PC-9 (cell line): Measurements from ENCODE around the gene RBP5. TPM values are rescaled to one million over a fixed set of nuclear protein-coding genes. Genes with fewer than 3 reads are reported as not detected.

Experiments used
- BruUV-seq: library from RNA; stranded (reverse); fragments of 400-500 nt; replicated peaks from 2 replicates; lab custom pipeline; 2021; lab: Mats Ljungman, UMichigan
- CTCF ChIA-PET: fragments of 300-600 bp; sonication (Branson Sonifier 250); formaldehyde crosslinking; loops from one replicate; lab custom pipeline; 2022; ENCODE audit warnings: antibody characterized with exemption; lab: Charles Lee
- POLR2A ChIA-PET: fragments of 300-600 bp; sonication (Branson Sonifier 250); formaldehyde crosslinking; loops from one replicate; lab custom pipeline; 2022; ENCODE audit warnings: antibody characterized with exemption; ENCODE audit not compliant: unreplicated experiment; lab: Charles Lee
- DNase-seq, 2 experiments: peaks; one replicate each; pipeline versions ENCODE4 v3.0.0 to v3.0.0-alpha.2; 2015 to 2022; ENCODE audit warnings: mixed read lengths in 1 of 2
- H2AFZ ChIP-seq: fragments of 200-600 bp; sonication (generic); 2 replicates; pipeline ENCODE4 v1.8.1; 2017; ENCODE audit warnings: antibody characterized with exemption
- H3F3A ChIP-seq: fragments of 200-600 bp; sonication (generic); 2 replicates; pipeline ENCODE4 v1.8.1; 2017; ENCODE audit warnings: antibody characterized with exemption, mild to moderate bottlenecking, low read depth; ENCODE audit not compliant: insufficient read depth
- H3K27ac ChIP-seq: fragments of 200-600 bp; sonication (generic); 2 replicates; pipeline ENCODE4 v1.6.1; 2016; ENCODE audit warnings: mixed run types
- H3K27me3 ChIP-seq: fragments of 200-600 bp; sonication (generic); 2 replicates; pipeline ENCODE4 v1.6.1; 2016; ENCODE audit warnings: low read depth, mixed run types; ENCODE audit not compliant: insufficient read depth
- H3K36me3 ChIP-seq: fragments of 200-600 bp; sonication (generic); 2 replicates; pipeline ENCODE4 v1.6.1; 2016; ENCODE audit warnings: low read depth, mixed run types
- H3K4me1 ChIP-seq: fragments of 200-600 bp; sonication (generic); replicated peaks from 2 replicates; pipeline ENCODE4 v1.6.1; 2016; ENCODE audit warnings: mixed run types; ENCODE audit not compliant: insufficient read depth
- H3K4me2 ChIP-seq: fragments of 200-600 bp; sonication (generic); 2 replicates; pipeline ENCODE4 v1.6.1; 2017; ENCODE audit warnings: mixed run types
- H3K4me3 ChIP-seq: fragments of 200-600 bp; sonication (generic); 2 replicates; pipeline ENCODE4 v1.6.1; 2016; ENCODE audit warnings: mixed run types
- H3K79me2 ChIP-seq: fragments of 200-600 bp; sonication (generic); 2 replicates; pipeline ENCODE4 v1.6.1; 2017; ENCODE audit warnings: low read depth, mixed run types
- H3K9me2 ChIP-seq: fragments of 200-600 bp; sonication (generic); 2 replicates; pipeline ENCODE4 v1.8.1; 2017; ENCODE audit warnings: mild to moderate bottlenecking; ENCODE audit not compliant: insufficient read depth
- H3K9me3 ChIP-seq: fragments of 200-600 bp; sonication (generic); 2 replicates; pipeline ENCODE4 v1.8.1; 2016; ENCODE audit warnings: low read depth; ENCODE audit not compliant: insufficient read depth
- H4K20me1 ChIP-seq: fragments of 200-600 bp; sonication (generic); 2 replicates; pipeline ENCODE4 v1.8.1; 2017; ENCODE audit not compliant: insufficient read depth
- CTCF ChIP-seq: fragments of 200-600 bp; sonication (generic); conservative IDR thresholded peaks from 2 replicates; pipeline ENCODE4 v1.6.1; 2017; ENCODE audit warnings: mixed run types, antibody characterized with exemption, mild to moderate bottlenecking, moderate library complexity
- EZH2 ChIP-seq: fragments of 200-600 bp; sonication (generic); IDR thresholded peaks from 2 replicates; pipeline ENCODE4 v1.8.0; 2017; ENCODE audit warnings: antibody characterized with exemption, low read depth
- intact Hi-C: fragments of 100-400 bp; cut with micrococcal nuclease; formaldehyde crosslinking; loops from one replicate; pipeline ENCODE4 v1.10.0; 2022; ENCODE audit not compliant: unreplicated experiment
- total RNA-seq: library from RNA; stranded (reverse); gene quantifications from 2 replicates; pipeline ENCODE4 v1.2.3, GENCODE V29; 2021

Gene RBP5
- total RNA-seq, 1 experiment from 2014 or later, result 0.74 TPM

- POLR2A ChIA-PET, result no interaction called here
Measured at GRCh38 chr12:7106082-7106481, 22.6 kb downstream of the RBP5 start.

GRCh38 chr12:7103837-7104584 lies 24.7 kb downstream of the RBP5 start:
- ChIA-PET CTCF (no interaction called here), POLR2A (no interaction called here)
- H3F3A ChIP-seq, result peaks cover 20% of the 10 kb centered on the region

More at GRCh38 chr12:7106082-7106481, 22.6 kb downstream of the RBP5 start:
- intact Hi-C loops, result no loop called here
- Histone ChIP-seq H3K9me3 (peaks cover 11% of the 10 kb centered on the region), H4K20me1 (peaks cover 4% of the 10 kb centered on the region; the same call in 1 of the 2 replicates), H2AFZ (no peak overlapping the region), H3K27ac (no peak overlapping the region), H3K4me2 (no peak overlapping the region), H3K36me3 (peaks cover 20% of the 10 kb centered on the region), H3K79me2 (peaks cover 39% of the 10 kb centered on the region), H3F3A (peaks cover 20% of the 10 kb centered on the region), H3K4me1 (peaks cover 28% of the 10 kb centered on the region), H3K27me3 (no peaks in the 10 kb centered on the region), H3K4me3 (no peak overlapping the region), H3K9me2 (no peaks in the 10 kb centered on the region)
- BruUV-seq, result no TSS peak
- no peak for DNase-seq
- TF ChIP-seq EZH2 (no peak), CTCF (no peak)
- CTCF ChIA-PET, result interaction anchor here (0.6 kb wide), 1 partner anchor 97 kb away, joined by 3 read pairs; no protein-coding TSS in a partner anchor

GRCh38 chr12:7102582-7102981 lies 26.1 kb downstream of the RBP5 start:
- Histone ChIP-seq H3K4me3 (no peak overlapping the region), H4K20me1 (no peaks in the 10 kb centered on the region), H3K79me2 (peaks cover 22% of the 10 kb centered on the region), H3K4me2 (no peak overlapping the region), H3K27ac (no peak overlapping the region), H3K36me3 (peaks cover 20% of the 10 kb centered on the region), H3K27me3 (no peaks in the 10 kb centered on the region), H2AFZ (no peak overlapping the region), H3K9me3 (peaks cover 11% of the 10 kb centered on the region), H3K9me2 (no peaks in the 10 kb centered on the region), H3K4me1 (peaks cover 20% of the 10 kb centered on the region), H3F3A (peaks cover 12% of the 10 kb centered on the region)
- no peak for DNase-seq
- no peak for TF ChIP-seq CTCF
- TF ChIP-seq EZH2, result no peak
- ChIA-PET POLR2A (no interaction called here), CTCF (no interaction called here)
- intact Hi-C loops, result no loop called here
- BruUV-seq, result no TSS peak

More at GRCh38 chr12:7103837-7104584, 24.7 kb downstream of the RBP5 start:
- Histone ChIP-seq H3K4me2 (no peak overlapping the region), H3K4me3 (no peak overlapping the region), H3K9me3 (peaks cover 11% of the 10 kb centered on the region), H4K20me1 (no peaks in the 10 kb centered on the region), H3K27me3 (no peaks in the 10 kb centered on the region), H3K4me1 (peaks cover 22% of the 10 kb centered on the region), H2AFZ (no peak overlapping the region), H3K9me2 (no peaks in the 10 kb centered on the region), H3K79me2 (peaks cover 29% of the 10 kb centered on the region), H3K27ac (no peak overlapping the region), H3K36me3 (peaks cover 20% of the 10 kb centered on the region)
- no peak for DNase-seq
- no TSS peak for BruUV-seq
- TF ChIP-seq EZH2, result no peak
- no peak for TF ChIP-seq CTCF
- intact Hi-C loops, result no loop called here
